Lung (tissue), 12 donors: ENCODE data around the gene PDE6D. TPM values are rescaled to one million over a fixed set of nuclear protein-coding genes. Genes with fewer than 3 reads are reported as not detected.

ENCODE experiments used
- ATAC-seq: fragments of 200-7000 bp; cut with Tn5 transposase; one replicate; pipeline ENCODE4 v1.9.1; 2020; ENCODE audit warnings: moderate number of reproducible peaks; ENCODE audit not compliant: insufficient read depth, low FRiP score
- DNase-seq, 3 donors: peaks; one replicate each; pipeline ENCODE4 v3.0.0-alpha.2; 2013 to 2017
- H3K27ac ChIP-seq, 2 donors: one replicate each; pipeline ENCODE4 v1.5.1; 2013; ENCODE audit warnings: mild to moderate bottlenecking in 2 of 2, moderate library complexity in 2 of 2, control low read depth in 1 of 2, inconsistent platforms in 1 of 2, low read depth in 1 of 2, low read length in 1 of 2
- H3K27me3 ChIP-seq, 3 donors: one replicate each; pipeline ENCODE4 v1.5.1; 2013; ENCODE audit warnings: low read length in 2 of 3; ENCODE audit not compliant: control insufficient read depth in 3 of 3, insufficient read depth in 3 of 3
- H3K36me3 ChIP-seq, 4 donors: one replicate each; pipeline ENCODE4 v1.5.1; 2013; ENCODE audit warnings: low read length in 4 of 4, mild to moderate bottlenecking in 1 of 4, moderate library complexity in 1 of 4; ENCODE audit not compliant: control insufficient read depth in 4 of 4, insufficient read depth in 4 of 4
- H3K4me1 ChIP-seq, 5 donors: one replicate each; pipeline ENCODE4 v1.5.1; 2013; ENCODE audit warnings: low read length in 5 of 5, mild to moderate bottlenecking in 2 of 5, moderate library complexity in 1 of 5; ENCODE audit not compliant: control insufficient read depth in 5 of 5, insufficient read depth in 5 of 5
- H3K4me3 ChIP-seq: one replicate; pipeline ENCODE4 v1.5.1; 2013; ENCODE audit warnings: mild to moderate bottlenecking, control low read depth, moderate library complexity
- H3K9ac ChIP-seq, 2 donors: one replicate each; pipeline ENCODE4 v1.5.1; 2013; ENCODE audit warnings: low read length in 2 of 2, control low read depth in 1 of 2; ENCODE audit not compliant: insufficient read depth in 1 of 2
- H3K9me3 ChIP-seq, 4 donors: one replicate each; pipeline ENCODE4 v1.5.1; 2013; ENCODE audit warnings: low read length in 3 of 4, mild to moderate bottlenecking in 1 of 4, moderate library complexity in 1 of 4; ENCODE audit not compliant: control insufficient read depth in 4 of 4, insufficient read depth in 3 of 4
- WGBS, 2 donors: extraction: QIAGEN DNeasy Blood & Tissue Kit; methylation state at CpG; one replicate each; pipeline ENCODE4 v1.1.7; 2013; 5-methylcytosine and 5-hydroxymethylcytosine counted together
- polyA plus RNA-seq, 2 donors: library from polyadenylated mRNA; stranded (reverse); fragments of 200-250 nt; gene quantifications; one replicate each; pipeline ENCODE4 v1.2.1, GENCODE V29; 2013
- total RNA-seq, 2 donors: library from RNA; depleted of rRNA in 1 of 2; stranded (reverse); fragments of >200 nt in 1 of 2; gene quantifications; one replicate each; pipeline ENCODE4 v1.2.1, GENCODE V29; 2014 to 2021
- TF ChIP-seq, protein P1 (sequence below): IDR thresholded peaks from 2 replicates; pipeline ENCODE4 v1.5.1; 2012; ENCODE audit warnings: mild to moderate bottlenecking; ENCODE audit errors: control extremely low read depth, extremely low read depth
- donor health status: control.
- donor health status: control.
- donor health status: Bipolar disorder and iron deficiency.
- donor health status: healthy.
- donor health status: DM: yes; HTN: yes; CAD: no.

The PDE6D gene
- total and polyA plus RNA-seq, 4 donors = 21.5 to 25.6 (median 23.0) TPM

DNA sequence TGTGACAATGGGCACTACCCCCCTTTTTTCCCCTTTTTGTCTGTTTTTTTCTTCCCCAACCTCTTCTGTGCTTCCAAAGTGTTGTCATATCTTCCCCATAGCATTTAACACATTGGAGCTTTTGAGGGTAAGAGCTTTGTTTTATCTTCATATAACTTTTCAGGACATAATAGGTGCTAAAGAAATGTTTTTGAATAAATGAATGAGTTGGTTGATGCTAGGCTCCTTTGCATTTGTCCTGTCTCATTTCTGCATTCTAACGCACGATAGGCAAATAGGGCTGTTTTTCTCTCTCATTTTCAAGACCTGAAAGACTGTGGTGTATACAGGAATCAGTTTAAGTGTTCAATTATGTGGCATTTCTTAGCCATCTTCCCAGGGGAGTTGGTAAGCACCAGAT lies 4.3 kb upstream of the PDE6D start:
- Histone ChIP-seq H3K9me3 (no peaks in the 10 kb centered on the region), H3K4me3 (no peak overlapping the region), H3K9ac (no peak overlapping the region), H3K27me3 (no peaks in the 10 kb centered on the region), H3K36me3 (peaks cover 3 to 12% (median 8%) of the 10 kb centered on the region in 4 donors), H3K27ac (no peak overlapping the region), H3K4me1 (peaks cover 3 to 34% (median 14%) of the 10 kb centered on the region in 5 donors)
- no peak for DNase-seq
- WGBS, 2 donors = 87 to 96% methylated on average over 2 of the region's 2 CpGs
- no peak for ATAC-seq
- TF ChIP-seq, protein P1, sequence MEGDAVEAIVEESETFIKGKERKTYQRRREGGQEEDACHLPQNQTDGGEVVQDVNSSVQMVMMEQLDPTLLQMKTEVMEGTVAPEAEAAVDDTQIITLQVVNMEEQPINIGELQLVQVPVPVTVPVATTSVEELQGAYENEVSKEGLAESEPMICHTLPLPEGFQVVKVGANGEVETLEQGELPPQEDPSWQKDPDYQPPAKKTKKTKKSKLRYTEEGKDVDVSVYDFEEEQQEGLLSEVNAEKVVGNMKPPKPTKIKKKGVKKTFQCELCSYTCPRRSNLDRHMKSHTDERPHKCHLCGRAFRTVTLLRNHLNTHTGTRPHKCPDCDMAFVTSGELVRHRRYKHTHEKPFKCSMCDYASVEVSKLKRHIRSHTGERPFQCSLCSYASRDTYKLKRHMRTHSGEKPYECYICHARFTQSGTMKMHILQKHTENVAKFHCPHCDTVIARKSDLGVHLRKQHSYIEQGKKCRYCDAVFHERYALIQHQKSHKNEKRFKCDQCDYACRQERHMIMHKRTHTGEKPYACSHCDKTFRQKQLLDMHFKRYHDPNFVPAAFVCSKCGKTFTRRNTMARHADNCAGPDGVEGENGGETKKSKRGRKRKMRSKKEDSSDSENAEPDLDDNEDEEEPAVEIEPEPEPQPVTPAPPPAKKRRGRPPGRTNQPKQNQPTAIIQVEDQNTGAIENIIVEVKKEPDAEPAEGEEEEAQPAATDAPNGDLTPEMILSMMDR = no peak

DNA sequence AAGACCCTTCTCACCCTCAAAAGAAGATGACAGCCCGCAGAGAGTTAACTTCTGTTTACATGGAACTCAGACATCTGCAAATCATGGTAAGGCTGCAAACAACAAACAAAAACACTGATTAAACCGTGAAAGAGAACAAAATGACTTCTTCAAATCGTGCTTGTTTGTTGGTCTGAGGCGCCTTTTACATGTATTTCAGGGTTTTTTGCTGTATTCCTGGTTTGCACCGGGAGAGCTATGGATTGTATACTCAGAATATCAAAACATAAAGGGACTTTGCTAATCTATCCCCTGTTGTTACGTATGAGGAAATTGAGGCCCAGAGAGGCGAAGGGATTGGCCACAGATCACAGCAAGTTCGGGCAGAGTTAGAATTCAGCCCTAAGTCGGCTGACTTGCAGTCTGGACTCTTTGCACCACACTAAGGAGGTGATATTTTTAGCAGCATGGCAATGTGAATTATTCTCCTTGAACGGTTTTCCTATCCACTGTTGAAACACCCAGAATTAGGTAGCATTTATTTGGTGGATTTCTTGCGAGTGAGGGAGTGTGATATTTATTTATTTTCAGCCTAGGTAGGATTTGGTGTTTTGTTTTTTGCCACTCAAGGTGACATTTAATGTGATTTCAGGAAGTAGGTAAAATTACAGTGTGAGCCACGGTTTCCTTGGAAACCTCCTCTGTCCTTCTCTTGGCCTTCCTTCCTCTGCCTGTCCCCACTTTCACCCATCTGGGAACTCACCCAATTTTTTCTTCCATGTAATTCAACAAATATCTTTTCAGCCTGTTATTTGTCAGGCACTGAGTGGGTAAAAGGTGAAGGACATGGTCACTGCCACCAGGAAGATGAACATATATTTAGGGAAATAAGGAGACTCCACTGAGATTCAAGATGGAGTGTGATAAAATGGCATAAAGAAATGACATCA lies 980 bp upstream of the PDE6D start:
- H3K27ac ChIP-seq = peak overlapping the region; percentile 82 to 93
- H3K4me1 ChIP-seq = peaks cover 8 to 34% (median 14%) of the 10 kb centered on the region in 5 donors
- no peaks in the 10 kb centered on the region for H3K27me3 ChIP-seq
- peaks cover 0 to 3% (median under 1%) of the 10 kb centered on the region in 4 donors for H3K36me3 ChIP-seq
- ATAC-seq = no peak
- no peaks in the 10 kb centered on the region for H3K9me3 ChIP-seq
- peak; percentile 32 to 73 (median 67) for DNase-seq
- TF ChIP-seq, protein P1 = no peak
- WGBS, 2 donors = 2 to 3% methylated on average over 12 of the region's 12 CpGs
- H3K9ac ChIP-seq = peak overlapping the region; percentile 50 to 98
- peak overlapping the region; percentile 84 for H3K4me3 ChIP-seq

DNA sequence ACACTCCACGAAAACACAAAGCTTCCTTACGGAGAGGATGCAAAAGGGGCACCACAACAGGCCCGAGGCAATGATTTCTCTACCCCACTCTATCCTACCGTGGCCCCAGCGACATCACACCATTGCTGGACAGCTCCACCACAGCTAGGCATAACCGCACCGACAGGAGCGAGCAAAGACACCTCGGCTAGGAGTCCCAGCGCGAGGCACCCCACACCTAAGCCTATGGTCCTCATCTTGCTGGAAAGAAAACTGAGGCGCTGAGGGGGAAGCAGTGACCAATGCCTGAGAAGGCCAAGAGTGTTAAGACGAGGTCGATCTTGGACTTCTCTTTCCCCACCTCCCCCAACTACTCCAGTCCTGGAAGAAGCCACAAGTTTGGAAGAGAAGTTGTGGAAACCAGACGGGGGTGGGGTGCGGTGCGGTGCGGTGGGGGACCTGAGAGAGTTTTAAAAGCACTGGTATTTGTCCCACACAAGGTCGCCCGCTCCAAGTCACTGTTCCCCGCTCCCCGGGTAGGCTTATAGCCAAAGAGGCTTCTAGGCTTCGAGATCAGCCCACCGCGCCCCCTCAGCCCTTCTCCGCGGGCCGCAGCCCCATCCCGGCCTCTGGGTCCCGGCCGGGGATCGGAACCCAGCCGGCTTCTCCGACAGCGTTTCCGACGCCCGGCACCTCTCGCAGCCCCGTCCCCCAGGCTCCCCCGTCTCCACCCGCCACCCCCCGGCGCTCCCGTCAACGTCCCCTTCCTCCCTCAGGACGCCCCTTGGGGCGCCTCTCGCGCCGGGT lies 766 bp downstream of the PDE6D start:
- no peak for ATAC-seq
- H3K9ac ChIP-seq = peak overlapping the region in 1 of 2 donors; percentile 8
- DNase-seq = peak; percentile 28 to 35 (median 35)

More for the DNA sequence above, 766 bp downstream of the PDE6D start:
- TF ChIP-seq, protein P1 = no peak
- WGBS, 2 donors = 7 to 8% methylated on average over 49 to 51 of the region's 51 CpGs
- Histone ChIP-seq H3K36me3 (peaks cover 0 to 3% (median under 1%) of the 10 kb centered on the region in 4 donors), H3K4me3 (peak overlapping the region; percentile 84), H3K27ac (peak overlapping the region in 1 of 2 donors; percentile 58), H3K9me3 (no peaks in the 10 kb centered on the region), H3K27me3 (no peaks in the 10 kb centered on the region), H3K4me1 (peaks cover 5 to 24% (median 12%) of the 10 kb centered on the region in 5 donors)
